ENCODE measurements around the gene ANO1. TPM values are rescaled to one million over a fixed set of nuclear protein-coding genes. Genes with fewer than 3 reads are reported as not detected.

Gene ANO1
- polyA plus RNA-seq, 12 donors, result 6.4 to 33.6 (median 9.7) TPM; not detected in 1

DNA sequence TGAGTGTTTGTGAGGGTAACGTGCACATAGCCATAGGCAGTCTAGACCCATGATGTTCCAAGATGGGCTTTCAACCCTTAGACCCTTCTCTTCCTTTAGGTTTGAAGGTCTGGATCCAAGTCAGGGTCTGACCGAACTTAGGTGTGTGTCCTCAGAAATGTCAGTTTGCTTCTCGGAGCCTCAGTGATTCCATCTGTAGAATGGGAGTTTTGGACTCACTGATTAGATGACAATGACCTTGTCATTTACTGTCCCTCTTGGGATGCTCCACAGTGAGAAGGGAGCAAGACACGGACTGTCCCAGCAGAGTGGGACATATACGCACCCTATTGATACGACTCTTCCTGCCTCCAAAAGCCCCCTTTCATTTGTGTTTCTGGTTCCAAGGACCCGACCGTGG, 37.7 kb downstream of the ANO1 start:
- no peak for DNase-seq

DNA sequence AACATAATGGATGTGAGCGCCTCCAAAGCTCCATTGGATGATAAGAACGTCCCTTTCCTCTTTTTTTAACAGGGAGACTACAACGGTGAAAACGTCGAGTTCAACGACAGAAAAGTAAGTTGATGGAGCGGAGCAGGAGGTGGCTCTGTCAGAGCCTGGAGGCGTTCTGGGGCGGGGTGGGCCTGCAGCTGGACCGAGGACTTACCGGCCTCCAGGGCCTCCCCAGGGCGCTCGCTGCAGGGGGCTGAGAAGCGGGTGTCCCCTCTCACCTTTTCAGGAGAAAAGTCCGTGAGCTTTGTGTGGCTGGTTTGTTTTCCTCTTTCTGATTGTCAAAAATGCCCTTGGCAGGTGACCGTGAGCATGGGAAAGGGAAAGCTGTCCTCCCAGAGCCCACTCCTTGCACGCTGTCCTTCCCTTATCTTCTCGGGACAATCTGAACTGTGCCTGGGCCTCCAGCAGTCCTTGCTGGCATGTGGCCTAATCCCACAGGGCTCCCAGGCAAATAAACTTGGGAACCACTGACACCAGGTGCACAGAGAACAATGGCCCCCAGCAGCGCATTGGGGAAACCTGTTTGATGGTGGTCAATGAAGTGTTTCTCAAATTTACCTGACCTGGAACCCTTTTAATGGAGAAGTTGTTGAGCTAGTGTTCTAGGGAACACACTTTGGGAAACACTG, 38.4 kb downstream of the ANO1 start:
- DNase-seq, result no peak

- DNase-seq, result no peak
Observed at GRCh38 chr11:70117567-70118145, 39.5 kb downstream of the ANO1 start.

DNA sequence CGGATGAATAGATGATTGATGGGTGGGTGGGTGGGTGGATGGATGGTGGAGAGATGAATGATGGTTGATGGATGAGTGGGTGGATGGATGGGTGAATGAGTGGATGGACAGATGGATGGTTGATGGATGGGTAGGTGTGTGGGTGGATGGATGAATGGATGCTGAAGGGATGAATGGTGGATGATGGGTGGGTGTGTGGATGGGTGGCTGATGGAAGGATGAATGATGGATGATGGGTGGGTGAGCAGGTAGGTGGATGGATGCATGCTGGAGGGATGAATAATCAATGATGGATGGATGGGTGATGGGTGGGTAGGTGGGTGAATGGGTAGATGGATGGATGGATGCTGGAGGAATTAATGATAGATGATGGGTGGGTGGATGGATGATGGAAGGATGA, 40.5 kb downstream of the ANO1 start:
- no peak for DNase-seq

DNA sequence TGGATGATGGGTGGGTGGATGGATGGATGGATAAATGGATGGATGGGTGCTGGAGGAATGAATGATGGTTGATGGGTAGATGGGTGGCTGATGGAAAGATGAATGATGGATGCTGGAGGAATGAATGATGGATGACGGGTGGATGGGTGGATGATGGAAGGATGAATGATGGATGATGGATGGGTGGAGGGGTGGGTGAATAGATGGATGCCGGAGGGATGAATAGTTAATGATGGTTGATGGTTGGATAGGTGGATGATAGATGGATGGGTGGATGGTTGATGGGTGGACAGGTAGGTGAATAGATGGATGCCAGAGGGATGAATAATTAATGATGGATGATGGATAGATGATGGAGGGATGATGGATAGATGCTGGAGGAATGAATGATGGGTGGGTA, 41.4 kb downstream of the ANO1 start:
- no peak for DNase-seq

- DNase-seq, result no peak
Observed at GRCh38 chr11:70120674-70121073, 42.6 kb downstream of the ANO1 start.

DNA sequence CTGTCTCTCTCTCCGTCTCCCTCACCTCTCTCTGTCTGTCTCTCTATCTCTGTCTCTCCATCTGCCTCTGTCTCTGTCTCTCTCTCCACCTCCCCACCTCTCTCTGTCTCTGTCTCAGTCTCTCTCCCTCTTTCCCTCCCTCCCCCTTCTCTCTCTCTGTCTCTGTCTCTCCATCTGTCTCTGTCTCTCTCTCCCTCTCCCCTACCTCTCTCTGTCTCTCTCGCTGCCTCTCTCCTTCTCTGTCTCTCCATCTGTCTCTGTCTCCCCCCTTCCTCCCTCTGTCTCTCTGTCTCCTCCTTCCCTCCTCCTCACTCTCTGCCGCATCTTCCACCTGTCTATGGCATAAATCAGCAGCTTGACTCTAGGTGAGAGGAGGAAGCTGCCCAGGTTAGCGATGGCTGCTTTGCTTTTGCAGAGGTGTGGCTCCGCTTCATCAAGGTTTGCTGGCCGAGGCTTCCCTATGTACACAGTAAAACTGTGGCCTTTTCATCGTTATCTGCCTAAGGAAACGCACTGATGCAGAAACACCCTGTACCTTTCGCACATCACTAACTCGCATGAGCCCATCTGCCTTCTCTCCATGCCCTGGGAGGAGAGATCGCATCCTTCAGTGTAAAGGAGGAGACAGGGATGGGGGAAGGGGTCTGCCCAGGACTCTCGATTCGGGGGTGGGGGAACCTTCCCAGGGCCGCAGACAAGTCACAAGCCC, 44.5 kb downstream of the ANO1 start:
- no peak for DNase-seq

DNA sequence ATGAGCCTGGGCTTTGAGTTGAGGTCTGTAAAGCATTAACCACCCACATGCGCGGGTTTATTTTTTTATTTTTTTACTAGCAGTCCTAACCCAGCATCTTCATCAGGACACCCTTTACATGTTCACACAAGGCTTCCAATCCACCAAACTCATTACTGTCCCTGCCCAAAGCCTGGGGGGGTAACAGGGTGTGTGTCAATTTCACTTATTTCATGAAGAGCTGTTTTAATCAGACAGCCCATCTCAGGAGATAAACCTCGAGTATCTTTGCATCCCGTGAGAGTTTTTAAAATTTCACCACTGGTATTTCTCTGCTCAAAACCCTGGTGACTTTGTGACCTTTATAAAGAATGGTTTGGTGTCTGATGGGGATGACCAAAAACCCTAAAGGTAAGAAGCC, 45.6 kb downstream of the ANO1 start:
- DNase-seq, result no peak

- DNase-seq, result no peak
Observed at GRCh38 chr11:70124321-70125000, 46.3 kb downstream of the ANO1 start.

GRCh38 chr11:70126494-70126893, 48.4 kb downstream of the ANO1 start:
- no peak for DNase-seq

GRCh38 chr11:70127653-70128434, 49.7 kb downstream of the ANO1 start:
- no peak for DNase-seq

- DNase-seq, result no peak
Observed at GRCh38 chr11:70128435-70128906, 50.4 kb downstream of the ANO1 start.

GRCh38 chr11:70129051-70129592, 51.0 kb downstream of the ANO1 start:
- DNase-seq, result no peak

DNA sequence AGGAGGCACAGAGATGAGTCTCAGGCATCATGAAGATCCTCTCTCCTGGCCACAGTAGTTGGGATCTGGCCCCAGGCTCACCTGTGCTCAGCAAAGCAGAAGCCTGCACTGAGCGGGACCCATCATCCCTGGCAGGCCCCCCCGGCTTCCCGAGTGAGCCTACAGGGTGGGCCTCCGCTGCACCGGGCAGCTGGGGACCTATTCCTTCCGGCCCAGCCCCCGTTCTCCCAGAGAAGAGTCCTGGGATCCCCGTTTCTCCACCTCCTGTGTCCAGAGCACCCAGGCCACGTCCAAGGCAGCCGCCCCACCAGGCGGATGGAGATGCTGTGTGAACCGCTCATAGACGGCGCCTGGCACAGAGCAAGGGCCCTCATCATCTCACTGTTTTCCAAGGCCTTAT, 52.5 kb downstream of the ANO1 start:
- no peak for DNase-seq

DNA sequence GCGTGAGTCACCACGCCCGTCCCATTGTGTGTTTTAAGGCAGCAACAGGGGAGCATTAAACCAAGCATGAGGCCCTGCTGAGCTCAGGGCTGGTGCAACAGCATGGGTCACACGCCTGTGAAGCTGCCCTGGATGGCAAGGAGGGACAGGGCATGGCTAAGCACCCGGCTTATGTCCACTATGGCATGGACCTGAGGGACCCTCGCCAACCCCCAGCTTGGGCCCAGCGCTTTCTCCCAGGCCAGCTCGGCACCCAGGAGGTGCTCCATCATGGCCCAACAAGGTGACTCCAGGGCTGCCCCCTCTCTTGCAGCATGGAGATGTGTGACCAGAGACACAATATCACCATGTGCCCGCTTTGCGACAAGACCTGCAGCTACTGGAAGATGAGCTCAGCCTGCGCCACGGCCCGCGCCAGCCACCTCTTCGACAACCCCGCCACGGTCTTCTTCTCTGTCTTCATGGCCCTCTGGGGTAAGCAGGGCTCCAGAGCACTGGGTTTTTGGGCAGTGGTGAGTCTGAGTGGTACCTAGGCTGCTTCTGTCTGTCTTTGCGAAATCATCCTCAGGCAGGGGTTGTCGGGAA, 53.6 kb downstream of the ANO1 start:
- DNase-seq, result no peak

DNA sequence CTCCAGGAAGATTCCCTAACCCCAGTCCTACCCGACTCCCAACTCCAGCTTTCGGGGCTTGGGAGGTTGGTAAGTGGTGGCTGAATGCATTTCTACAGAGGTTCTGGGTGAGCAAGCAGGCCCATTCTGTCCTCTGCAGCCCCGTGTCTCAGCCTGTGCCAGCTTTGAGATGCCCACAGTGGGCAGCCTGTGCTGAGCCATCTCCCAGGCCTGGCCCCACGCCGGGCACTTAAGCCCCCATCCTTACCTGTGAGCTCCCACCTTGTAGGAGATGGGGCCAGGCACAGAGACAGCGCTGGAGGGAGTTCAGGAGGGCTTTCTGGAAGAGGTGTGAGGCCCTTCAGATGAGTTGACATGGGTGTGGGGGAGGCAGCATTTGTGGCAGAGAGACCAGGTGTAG, 54.5 kb downstream of the ANO1 start:
- no peak for DNase-seq

- no peak for DNase-seq
Observed at GRCh38 chr11:70133771-70134335, 55.7 kb downstream of the ANO1 start.

- DNase-seq, result no peak
Observed at GRCh38 chr11:70134490-70134889, 56.4 kb downstream of the ANO1 start.

DNA sequence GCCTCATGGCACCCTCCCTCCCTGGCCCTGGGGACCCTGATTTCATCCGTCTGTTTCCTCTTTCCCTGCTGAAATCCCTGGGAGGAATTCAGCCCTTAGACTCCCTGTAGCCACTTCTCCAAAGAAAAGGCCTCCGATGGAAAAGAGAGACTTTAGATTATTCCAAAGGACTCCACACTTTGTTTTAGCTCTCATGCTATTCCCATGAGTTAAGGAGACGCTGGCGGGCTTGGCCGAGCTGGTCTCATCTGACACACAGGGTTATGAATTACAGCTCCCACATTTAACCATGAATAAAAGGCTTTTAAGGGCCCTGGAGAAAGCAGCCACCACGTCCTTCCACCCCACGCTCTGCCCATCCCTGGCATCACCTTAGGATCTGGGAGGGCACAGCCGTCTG, 57.0 kb downstream of the ANO1 start:
- DNase-seq, result no peak

DNA sequence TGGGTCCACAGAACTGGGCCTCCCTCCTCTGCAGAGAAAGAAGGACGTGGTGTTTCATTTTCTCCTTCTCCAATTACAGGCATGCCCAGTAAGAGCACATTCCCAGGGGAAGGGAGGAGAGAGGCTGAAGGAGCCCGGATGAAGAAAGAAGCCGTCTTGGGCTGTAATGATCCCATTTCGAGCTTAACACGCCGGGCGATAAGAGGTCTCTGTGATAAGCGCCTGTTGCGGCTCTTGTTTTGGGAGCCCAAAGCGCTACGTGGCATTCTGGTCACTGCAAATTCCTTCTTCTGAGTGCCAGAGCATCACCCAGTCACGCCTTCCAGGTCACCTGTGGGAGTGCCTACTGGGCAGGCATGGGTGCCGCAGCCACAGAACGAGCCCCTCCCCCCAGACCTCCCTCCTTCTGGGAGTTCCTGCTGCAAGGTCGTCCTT, 57.5 kb downstream of the ANO1 start:
- DNase-seq, result no peak

DNA sequence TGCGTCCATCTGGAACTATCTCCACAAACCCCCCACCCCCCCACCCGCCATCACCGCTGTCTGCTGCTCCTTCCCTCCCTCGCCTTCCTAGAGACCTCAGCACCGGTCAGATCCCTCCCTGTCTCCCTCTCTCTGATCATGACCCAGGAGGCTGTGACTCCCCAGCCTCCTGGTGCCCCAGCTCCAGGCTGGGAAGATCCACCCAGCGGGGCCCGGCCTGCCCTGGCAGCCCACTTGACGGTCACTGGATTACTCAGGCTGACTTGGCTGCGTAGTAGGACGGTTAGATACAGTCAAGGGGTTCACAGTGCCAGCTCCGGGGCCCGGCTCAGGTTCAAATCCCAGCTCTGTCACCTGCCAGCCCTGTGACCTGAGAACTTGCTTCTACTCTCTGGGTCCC, 59.3 kb downstream of the ANO1 start:
- DNase-seq, result no peak

Measured in muscle of arm (tissue), 12 donors.